Keratinocyte (primary cell): ENCODE data around the gene C16orf96. TPM values are rescaled to one million over a fixed set of nuclear protein-coding genes. Genes with fewer than 3 reads are reported as not detected.

Experiments used
- DNase-seq: peaks from one replicate; pipeline ENCODE4 v3.0.0-alpha.2; 2011; ENCODE audit warnings: low read depth, missing footprints, low spot score
- FAIRE-seq: peaks from 2 replicates; lab custom pipeline; 2011; peaks lifted over from hg19 to GRCh38; lab: Jason Lieb, UNC
- H2AFZ ChIP-seq: 2 replicates; pipeline ENCODE4 v1.6.0; 2012; ENCODE audit warnings: low read length, control low read depth, inconsistent platforms; ENCODE audit not compliant: control insufficient read depth
- H3K27ac ChIP-seq: 2 replicates; pipeline ENCODE4 v1.5.1; 2011; ENCODE audit warnings: low read length; ENCODE audit not compliant: control insufficient read depth, insufficient read depth
- H3K27me3 ChIP-seq: 3 replicates; pipeline ENCODE4 v1.6.0; 2011; ENCODE audit warnings: low read length; ENCODE audit not compliant: control insufficient read depth, insufficient read depth; ENCODE audit errors: extremely low read depth
- H3K36me3 ChIP-seq, 2 experiments: 2 replicates in 1 of 2; 3 replicates in 1 of 2; pipeline ENCODE4 v1.5.1; 2011; ENCODE audit warnings: low read length in 2 of 2, mild to moderate bottlenecking in 1 of 2; ENCODE audit not compliant: control insufficient read depth in 2 of 2, insufficient read depth in 2 of 2; ENCODE audit errors: extremely low read depth in 1 of 2
- H3K4me1 ChIP-seq: 3 replicates; pipeline ENCODE4 v1.5.1; 2011; ENCODE audit warnings: low read length; ENCODE audit not compliant: control insufficient read depth, insufficient read depth; ENCODE audit errors: extremely low read depth
- H3K4me2 ChIP-seq: 3 replicates; pipeline ENCODE4 v1.6.0; 2011; ENCODE audit warnings: low read depth, low read length; ENCODE audit not compliant: control insufficient read depth, insufficient read depth; ENCODE audit errors: extremely low read depth
- H3K4me3 ChIP-seq, 3 experiments: fragments of 200-600 bp in 1 of 3; sonication (generic) in 1 of 3; 2 replicates in 2 of 3; 3 replicates in 1 of 3; pipeline ENCODE4 v1.5.1; 2011 to 2016; ENCODE audit warnings: low read length in 3 of 3, mild to moderate bottlenecking in 3 of 3, control low read depth in 2 of 3, inconsistent platforms in 1 of 3, low read depth in 1 of 3, mixed read lengths in 1 of 3, mixed run types in 1 of 3, moderate library complexity in 1 of 3; ENCODE audit not compliant: control insufficient read depth in 2 of 3, insufficient read depth in 2 of 3; ENCODE audit errors: extremely low read depth in 1 of 3
- H3K79me2 ChIP-seq: 2 replicates; pipeline ENCODE4 v1.6.0; 2012; ENCODE audit warnings: low read length; ENCODE audit not compliant: control insufficient read depth, insufficient read depth
- H3K9ac ChIP-seq: 3 replicates; pipeline ENCODE4 v1.6.0; 2011; ENCODE audit warnings: low read length; ENCODE audit not compliant: control insufficient read depth, insufficient read depth; ENCODE audit errors: extremely low read depth
- H3K9me1 ChIP-seq: 3 replicates; pipeline ENCODE4 v1.6.0; 2011; ENCODE audit warnings: low read length; ENCODE audit not compliant: control insufficient read depth, insufficient read depth; ENCODE audit errors: extremely low read depth
- H3K9me3 ChIP-seq: 2 replicates; pipeline ENCODE4 v1.5.1; 2012; ENCODE audit warnings: low read depth, low read length; ENCODE audit not compliant: control insufficient read depth
- H4K20me1 ChIP-seq: 3 replicates; pipeline ENCODE4 v1.6.0; 2011; ENCODE audit warnings: low read length; ENCODE audit not compliant: control insufficient read depth, insufficient read depth; ENCODE audit errors: extremely low read depth
- CTCF ChIP-seq, 3 experiments: IDR thresholded peaks in 1 of 3; conservative IDR thresholded peaks in 1 of 3; optimal IDR thresholded peaks in 1 of 3; 2 replicates in 2 of 3; 3 replicates in 1 of 3; pipeline versions ENCODE3 to v1.5.1; 2011; ENCODE audit warnings: low read length in 3 of 3, mild to moderate bottlenecking in 3 of 3, moderate library complexity in 2 of 3, control low read depth in 1 of 3, inconsistent platforms in 1 of 3; ENCODE audit not compliant: insufficient read depth in 2 of 3; ENCODE audit errors: extremely low read depth in 1 of 3
- EZH2 ChIP-seq: IDR thresholded peaks from one replicate; pipeline ENCODE4 v1.6.1; 2012; ENCODE audit warnings: inconsistent platforms, mild to moderate bottlenecking, low read length, moderate library complexity
- dilution Hi-C: fragments of 300-500 bp; cut with MboI; formaldehyde crosslinking; loops from one replicate; pipeline ENCODE4 v1.7.0; 2020; ENCODE audit warnings: low sequenced_read_pairs; ENCODE audit not compliant: extremely low pct_ligation_motif_present
- polyA plus RNA-seq, 5 experiments: library from polyadenylated mRNA; depleted of rRNA in 3 of 5; stranded (reverse) in 3 of 5; stranded (forward) in 1 of 5; unstranded in 1 of 5; fragments of >200 nt; gene quantifications; 1 replicate in 1 of 5; 2 replicates in 3 of 5; 3 replicates in 1 of 5; pipeline versions ENCODE4 v1.2.1 to v1.2.3, GENCODE V29; 2011 to 2012; ENCODE audit warnings: missing spikeins in 2 of 5, low read depth in 1 of 5, low replicate concordance in 1 of 5

The C16orf96 gene
- polyA plus RNA-seq, 1 donor (not counting 4 experiments of a cell fraction or from before 2014, with no cell fraction given) = not detected

DNA sequence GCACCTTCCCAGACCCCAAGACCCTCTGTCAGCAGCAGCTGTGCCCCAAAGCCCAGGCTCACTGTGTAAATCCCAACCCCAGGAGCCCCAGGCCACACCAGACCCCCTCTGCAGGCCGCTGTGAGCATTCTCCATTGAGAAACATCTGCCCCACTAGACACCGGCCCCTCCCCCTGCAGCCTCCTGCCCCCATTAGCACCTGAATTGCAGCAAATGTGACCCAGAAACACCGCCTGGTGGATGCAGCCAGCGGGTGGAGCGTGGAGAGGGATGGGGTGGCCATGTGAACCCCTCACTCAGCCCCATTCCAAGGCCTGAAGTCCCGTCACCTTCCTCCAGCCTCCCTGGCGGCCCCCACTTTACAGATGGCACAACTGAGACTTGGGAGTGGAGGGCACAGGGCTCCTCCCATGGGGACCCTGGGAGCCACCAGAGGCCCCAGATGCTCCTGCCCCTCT lies 56.4 kb downstream of the C16orf96 start:
- FAIRE-seq = no peak
- peak overlapping the region; percentile 87 for H3K9ac ChIP-seq
- no peaks in the 10 kb centered on the region for H3K9me1 ChIP-seq
- TF ChIP-seq EZH2 = no peak
- TF ChIP-seq CTCF (optimal IDR thresholded peaks at IDR 0.05 in 1 of 3, IDR thresholded peaks at IDR 0.05 in 1 of 3, conservative IDR thresholded peaks at IDR 0.05 in 1 of 3; ENCODE audit: extremely low read depth in 1 of 3, insufficient read depth in 2 of 3, low read length in 3 of 3) = peak in 1 of 3 experiments; percentile 3
- DNase-seq = no peak
- peaks cover 3 to 4% of the 10 kb centered on the region in 2 experiments for H3K36me3 ChIP-seq
- H3K4me3 ChIP-seq = no peak overlapping the region
- H3K4me1 ChIP-seq = peaks cover 27% of the 10 kb centered on the region
- H4K20me1 ChIP-seq = no peaks in the 10 kb centered on the region
- dilution Hi-C loops = no loop called here
- no peaks in the 10 kb centered on the region for H3K9me3 ChIP-seq
- no peak overlapping the region for H3K27ac ChIP-seq
- peak overlapping the region; percentile 89 for H3K4me2 ChIP-seq
- peaks cover 35% of the 10 kb centered on the region for H3K79me2 ChIP-seq
- H2AFZ ChIP-seq = no peak overlapping the region
- no peaks in the 10 kb centered on the region for H3K27me3 ChIP-seq

DNA sequence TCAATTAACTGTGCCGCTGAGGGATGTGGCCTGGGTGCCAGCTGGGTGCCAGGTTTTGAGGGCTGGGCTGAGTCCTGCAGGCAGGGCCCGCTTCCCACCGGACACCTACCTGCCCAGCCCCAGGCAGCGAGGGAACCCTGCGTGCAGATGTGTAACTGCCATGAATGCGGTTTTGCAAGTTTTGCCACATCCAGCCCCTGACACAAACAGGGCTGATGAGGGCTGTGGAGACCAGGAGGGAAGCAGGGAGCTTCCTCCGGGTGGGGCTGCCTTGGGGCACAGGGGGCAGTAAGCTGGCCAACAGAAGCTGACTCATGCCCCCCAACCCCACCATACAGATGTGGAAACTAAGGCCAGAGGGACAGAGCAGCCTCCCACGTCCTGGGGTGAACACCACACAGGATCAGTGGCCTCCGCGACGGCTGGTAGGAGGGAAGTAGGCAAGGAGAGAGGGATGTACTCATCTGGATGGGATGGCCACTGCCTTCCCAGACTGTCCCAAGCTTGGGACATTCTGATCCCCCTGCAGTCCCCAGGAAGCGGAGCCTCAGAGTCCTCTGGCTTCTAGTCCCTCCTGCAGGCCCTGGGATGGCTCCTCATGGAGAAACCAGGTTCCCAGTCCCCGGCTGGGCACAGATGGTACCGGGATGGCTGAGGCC lies 57.0 kb downstream of the C16orf96 start:
- peaks cover 35% of the 10 kb centered on the region for H3K79me2 ChIP-seq
- no peak for FAIRE-seq
- H2AFZ ChIP-seq = no peak overlapping the region
- no peaks in the 10 kb centered on the region for H4K20me1 ChIP-seq
- dilution Hi-C loops = no loop called here
- TF ChIP-seq CTCF (optimal IDR thresholded peaks at IDR 0.05 in 1 of 3, IDR thresholded peaks at IDR 0.05 in 1 of 3, conservative IDR thresholded peaks at IDR 0.05 in 1 of 3; ENCODE audit: extremely low read depth in 1 of 3, insufficient read depth in 2 of 3, low read length in 3 of 3) (no peak), EZH2 (no peak)
- no peaks in the 10 kb centered on the region for H3K9me1 ChIP-seq
- no peaks in the 10 kb centered on the region for H3K27me3 ChIP-seq
- no peak for DNase-seq
- peaks cover 3 to 4% of the 10 kb centered on the region in 2 experiments for H3K36me3 ChIP-seq
- H3K9me3 ChIP-seq = no peaks in the 10 kb centered on the region
- peak overlapping the region; percentile 87 for H3K9ac ChIP-seq
- H3K4me1 ChIP-seq = peaks cover 27% of the 10 kb centered on the region
- peak overlapping the region; percentile 89 for H3K4me2 ChIP-seq
- H3K27ac ChIP-seq = peak overlapping the region; percentile 78
- peak overlapping the region; percentile 65 to 83 (median 68) for H3K4me3 ChIP-seq
